GM04504 (cell line): ENCODE data around the gene GMPS.
"Not testable (repeated sequence)": the region's sequence is repeated elsewhere in the genome, so short reads cannot be mapped to it uniquely, and the experiment has no call there.

Experiments
- DNase-seq: peaks from one replicate; pipeline ENCODE4 v3.0.0-alpha.2; 2012; ENCODE audit warnings: low read depth

Gene GMPS

DNA sequence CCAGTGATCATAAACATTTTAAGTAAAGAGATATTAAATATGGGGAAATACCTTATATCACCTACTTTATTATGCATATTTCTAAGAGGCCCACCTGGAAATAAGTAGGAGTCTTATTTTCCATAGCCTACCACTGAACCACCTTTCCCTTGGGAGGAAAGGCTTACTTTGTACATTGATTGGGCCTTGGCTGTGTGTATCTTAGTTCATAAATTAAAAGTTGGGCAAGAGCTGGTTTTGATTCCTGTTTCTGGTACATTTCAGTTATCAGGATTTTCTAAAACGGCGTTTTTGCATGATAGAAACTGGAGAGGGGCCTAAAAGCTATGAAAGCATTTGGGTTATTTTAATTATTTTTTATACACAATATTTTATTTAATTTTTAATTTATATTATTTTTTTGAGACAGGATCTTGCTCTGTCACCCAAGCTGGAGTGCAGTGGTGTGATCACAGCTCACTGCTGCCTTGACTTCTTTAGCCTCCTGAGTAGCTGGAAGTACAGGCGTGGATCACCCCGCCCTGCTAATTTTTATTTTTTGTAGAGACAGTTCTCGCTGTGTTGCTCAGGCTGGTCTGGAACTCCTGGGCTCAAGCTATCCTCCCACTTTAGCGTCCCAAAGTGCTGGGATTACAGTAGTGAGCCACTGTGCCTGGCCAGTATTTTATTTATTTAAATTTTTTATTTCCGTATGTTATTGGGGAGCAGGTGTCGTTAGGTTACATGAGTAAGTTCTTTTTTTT lies 2.6 kb downstream of the GMPS start:
- DNase-seq = no peak

DNA sequence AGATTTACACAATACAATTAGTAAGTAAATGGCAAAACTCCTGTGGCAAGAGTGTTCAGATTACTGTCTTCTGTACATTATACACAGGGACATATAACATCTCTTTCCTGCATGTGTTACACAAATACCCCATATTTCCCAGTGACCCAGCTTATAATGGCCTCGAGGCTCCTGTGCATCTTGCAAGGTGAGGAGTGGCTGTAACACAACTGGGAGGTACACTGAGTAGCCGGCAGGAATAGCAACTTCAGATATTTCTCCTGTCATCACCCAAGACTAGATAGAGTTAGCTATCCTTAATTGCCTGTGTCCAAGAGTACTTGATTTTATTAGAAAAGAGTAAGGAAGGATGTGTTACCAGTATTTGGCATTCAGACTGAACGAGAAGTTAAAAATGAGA lies 5.6 kb downstream of the GMPS start:
- DNase-seq = no peak

DNA sequence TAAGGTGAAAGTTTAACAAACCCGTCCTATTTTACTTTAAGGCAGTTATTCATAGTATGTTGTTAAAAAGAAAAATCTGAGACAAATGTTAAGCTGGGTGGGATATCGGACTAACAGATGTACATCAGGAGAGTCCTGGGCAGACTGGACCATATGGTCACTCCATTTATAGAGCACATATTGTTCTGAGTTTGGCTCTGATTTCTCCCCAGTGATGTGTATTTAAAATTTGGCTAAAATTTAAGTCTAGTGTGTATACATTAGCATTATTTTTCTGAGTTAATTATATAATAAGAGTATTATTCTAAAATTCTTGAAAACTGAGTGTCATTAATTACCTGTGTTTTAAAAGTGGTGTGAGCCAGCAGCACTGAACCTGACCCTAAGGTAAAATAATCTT lies 6.1 kb downstream of the GMPS start:
- DNase-seq = no peak

DNA sequence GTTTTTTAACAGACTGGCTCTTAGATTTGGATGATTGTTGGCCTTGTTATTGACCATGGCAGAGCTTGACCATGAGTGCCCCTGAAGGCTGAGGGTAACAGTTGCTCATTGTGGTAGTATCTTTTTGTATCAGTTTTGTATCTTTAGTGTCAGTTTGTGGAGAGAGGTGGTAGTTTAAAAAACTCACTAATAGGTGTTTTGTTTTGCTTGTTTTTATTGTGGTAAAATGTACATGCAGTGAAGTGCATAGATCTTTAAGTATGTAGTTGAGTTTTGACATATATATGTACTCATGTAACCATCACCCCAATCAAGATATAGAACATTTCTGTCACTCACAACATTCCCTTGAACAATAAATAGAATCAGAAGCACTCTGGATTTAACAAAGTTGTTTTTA lies 9.8 kb downstream of the GMPS start:
- DNase-seq = no peak

DNA sequence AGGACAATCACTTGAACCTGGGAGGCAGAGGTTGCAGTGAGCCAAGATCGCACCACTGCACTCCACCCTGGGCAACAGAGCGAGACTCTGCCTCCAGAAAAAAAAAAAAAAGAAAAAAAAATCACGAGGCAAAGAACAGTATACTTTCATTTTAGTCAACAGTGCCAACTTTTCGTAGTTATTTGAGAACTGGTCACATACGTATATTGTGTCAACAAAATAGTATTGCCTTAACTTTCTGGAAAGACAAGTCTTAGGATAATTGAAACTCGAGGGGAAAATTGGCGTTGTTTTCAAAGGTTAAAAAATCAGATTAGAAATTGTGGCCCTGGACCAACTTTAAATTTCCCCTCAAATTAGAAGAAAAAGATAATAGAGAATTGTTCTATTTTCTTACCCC lies 13.8 kb downstream of the GMPS start:
- no peak for DNase-seq

DNA sequence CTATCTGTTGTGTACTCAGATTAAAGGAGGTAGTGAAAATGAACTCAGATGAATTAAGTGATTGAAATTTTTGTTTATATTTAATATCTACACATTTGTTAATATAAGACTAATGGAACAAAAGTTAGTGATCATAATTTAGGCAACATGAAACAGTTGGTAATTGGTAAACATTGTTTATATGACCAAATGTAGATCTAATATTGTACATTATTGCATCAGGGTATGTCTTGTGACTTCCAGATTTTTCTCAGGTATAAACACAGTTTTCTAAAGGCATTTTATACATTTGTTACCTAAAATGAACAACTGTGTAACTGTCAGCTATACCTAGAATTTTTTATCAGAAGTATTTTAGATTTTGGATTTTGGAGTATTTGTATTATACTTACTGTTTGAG lies 14.8 kb downstream of the GMPS start:
- DNase-seq = no peak

DNA sequence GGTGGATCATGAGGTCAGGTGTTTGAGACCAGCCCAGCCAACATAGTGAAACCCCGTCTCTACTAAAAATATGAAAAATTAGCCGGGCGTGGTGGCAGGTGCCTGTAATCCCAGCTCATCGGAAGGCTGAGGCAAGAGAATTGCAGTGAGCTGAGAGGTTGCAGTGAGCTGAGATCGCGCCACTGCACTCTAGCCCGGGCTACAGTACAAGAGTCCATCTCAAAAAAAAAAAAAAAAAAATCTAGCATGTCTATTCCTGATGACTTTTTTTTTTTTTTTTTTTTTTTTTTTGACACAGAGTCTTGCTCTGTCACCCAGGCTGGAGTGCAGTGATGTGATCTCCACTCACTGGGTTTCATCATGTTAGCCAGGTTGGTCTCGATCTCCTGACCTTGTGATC lies 15.9 kb downstream of the GMPS start:
- DNase-seq = not testable (repeated sequence)

DNA sequence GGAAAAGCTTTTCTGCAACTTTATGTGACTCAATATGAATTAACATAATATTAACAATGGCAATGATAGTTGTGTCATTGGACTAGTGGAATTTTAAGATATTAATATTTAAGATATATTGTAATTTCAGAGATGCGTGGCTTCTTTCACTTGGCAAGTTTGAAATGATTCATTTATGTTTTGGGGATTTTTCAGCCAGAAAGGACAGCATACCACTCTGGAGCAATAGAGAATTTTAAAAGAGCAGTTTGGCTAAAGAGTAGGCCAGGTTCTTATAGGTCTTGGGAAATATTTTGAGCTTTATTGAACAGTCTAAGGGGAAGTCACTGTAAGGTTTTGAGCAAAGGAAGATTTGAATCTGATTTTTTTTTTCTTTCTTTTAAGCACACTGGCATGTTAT lies 16.5 kb downstream of the GMPS start:
- no peak for DNase-seq

DNA sequence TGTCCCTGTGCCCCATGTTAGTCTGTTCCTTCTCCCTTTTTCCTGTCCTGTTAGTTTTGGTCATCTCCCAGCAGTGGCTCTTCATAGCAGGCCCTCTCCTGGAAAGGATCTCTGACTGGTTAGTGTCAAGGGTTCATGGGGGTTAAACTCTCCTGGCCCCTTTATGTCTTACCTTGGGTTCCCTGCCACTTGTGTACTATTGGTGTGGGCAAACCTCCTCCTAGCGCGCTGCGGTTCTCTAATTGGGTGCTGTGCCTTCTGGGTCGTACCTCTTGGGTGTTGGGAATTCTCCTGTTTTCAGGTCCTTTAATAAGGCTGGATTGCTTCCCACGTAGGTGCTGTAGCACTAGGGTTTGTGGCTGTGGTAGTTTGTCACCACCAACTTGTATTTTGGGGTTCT lies 18.8 kb downstream of the GMPS start:
- DNase-seq = no peak

DNA sequence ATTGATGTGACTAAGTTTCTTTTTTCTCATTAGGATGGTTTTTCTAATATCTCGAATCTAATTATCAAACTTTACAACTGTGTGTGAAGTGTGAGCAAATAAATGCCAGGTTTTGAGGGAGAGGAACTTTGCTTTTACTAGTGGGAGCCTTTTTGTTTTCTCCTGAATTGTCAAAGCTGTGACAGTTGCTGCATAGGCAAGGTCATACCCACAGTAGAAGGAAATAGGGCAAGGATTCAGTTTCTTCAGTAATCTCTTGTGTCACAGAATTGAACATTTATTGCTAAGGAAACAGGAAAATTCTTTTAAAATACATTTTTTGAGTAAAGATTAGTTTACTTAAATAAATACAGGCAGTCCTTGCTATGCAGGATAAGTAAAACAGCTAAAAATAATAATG lies 19.5 kb downstream of the GMPS start:
- no peak for DNase-seq

DNA sequence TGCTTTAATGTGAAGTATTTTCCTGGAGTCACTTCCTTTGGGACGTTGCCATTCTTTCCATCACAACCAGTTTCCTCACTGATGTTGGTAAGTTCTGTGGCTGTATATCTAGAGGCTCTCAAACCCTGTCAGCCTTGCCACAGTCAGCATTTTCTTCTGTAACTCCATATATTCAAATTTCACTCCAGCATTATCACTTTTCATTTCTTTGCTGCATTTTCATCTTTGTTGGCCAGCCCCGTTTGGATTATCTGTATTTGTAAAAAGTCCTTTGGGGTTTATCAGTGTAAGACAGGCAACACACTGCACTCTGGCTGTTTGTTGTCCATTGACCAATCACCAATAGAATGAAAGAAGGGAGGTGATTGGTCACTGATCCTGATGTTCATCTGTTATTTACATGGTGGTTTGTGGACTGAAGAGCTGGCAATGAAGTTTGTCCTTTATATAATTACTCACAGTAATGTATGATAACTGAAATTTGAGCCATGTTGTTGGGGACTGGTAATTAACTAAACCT lies 20.3 kb downstream of the GMPS start:
- no peak for DNase-seq

DNA sequence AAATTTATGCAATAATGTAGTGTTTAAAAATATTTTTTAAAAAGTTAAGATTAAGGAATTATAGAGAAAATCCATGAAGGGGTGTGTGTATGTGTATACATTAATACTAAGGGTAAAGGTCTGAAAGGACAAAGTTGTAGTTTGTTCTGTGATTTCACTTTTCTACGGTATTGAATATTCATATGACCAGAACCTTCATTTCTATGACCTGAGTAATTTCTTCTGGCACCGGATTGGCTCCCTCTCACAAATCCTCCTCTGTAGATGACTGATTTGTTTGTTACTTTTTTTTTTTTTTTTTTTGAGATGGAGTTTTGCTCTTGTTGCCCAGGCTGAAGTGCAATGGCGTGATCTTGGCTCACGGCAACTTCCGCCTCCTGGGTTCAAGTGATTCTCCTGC lies 20.9 kb downstream of the GMPS start:
- no peak for DNase-seq

DNA sequence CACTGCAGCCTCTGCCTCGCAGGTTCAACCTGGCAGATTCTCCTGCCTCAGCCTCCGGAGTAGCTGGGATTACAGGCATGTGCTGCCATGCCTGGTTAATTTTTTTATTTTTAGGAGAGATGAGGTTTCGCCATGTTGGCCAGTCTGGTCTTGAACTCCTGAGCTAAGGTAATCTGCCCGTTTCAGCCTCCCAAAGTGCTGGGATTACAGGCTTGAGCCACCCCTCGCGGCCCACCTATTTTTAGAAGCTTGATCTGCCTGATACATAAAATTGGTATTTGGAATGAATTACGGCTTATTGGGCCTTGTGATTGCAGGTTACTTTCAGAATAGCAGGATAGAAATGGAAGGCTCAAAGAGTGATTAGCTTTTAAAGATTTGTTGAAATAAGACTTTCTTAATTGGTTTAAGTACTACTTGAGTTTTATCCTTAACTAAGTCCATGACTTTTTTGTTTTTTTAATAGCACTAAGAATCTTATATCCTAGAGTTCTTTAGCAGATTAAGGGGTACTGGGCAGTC lies 25.0 kb downstream of the GMPS start:
- DNase-seq = no peak

DNA sequence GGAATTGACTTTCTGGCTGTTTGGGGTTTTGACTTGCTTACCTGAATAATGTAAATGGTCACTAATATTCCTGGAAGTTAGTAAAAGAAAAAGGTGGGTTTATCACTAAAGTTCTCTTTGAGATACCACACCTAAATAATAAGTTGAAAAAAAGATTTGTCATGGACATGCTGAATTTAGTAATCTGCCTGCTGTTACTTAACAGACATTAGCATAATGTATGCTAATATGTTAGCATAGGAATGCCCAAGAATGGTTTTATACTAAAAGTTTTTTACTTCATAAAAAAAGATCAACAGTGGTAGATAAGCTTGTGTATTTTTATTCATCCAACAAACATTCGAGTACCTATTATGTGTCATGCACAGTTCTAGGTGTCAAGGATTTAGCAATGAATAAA lies 36.5 kb downstream of the GMPS start:
- no peak for DNase-seq

DNA sequence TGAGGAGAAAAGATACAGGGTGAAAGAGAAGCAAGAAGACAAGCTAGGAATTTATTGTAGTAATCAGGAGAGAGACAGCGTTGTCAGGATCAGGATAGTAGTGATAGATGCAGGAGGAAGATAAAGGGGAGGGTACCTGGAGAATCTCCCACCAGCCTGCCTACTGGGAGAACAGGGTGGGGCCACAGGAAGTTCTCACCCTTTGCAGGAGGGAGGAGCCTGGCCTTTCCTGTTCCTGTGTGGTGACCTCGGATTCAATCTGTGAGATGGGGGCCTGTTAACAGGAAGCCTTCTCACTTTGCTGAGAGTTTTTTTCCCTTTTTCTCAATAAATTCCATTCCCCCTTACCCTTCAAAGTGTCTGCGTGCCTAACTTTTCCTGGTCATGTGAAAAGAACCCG lies 37.6 kb downstream of the GMPS start:
- DNase-seq = no peak

DNA sequence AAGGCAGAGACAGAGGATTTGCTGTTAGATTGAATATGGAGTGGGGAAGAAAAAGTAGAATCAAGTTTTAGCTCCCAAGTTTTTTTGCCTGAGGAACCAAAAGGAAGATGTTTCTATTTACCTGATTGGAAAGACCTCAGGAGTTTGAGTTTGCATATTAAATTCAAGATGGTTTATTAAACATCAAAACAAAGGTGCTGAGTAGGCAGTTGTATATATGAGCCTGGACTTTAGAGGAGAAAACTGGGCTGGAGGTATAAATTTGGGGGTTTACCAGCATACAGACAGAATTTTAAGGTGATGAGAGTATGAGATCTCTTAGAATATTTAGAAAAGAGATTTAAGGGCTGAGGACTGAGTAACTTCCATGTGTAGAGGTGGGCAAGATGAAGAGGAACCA lies 38.2 kb downstream of the GMPS start:
- no peak for DNase-seq

DNA sequence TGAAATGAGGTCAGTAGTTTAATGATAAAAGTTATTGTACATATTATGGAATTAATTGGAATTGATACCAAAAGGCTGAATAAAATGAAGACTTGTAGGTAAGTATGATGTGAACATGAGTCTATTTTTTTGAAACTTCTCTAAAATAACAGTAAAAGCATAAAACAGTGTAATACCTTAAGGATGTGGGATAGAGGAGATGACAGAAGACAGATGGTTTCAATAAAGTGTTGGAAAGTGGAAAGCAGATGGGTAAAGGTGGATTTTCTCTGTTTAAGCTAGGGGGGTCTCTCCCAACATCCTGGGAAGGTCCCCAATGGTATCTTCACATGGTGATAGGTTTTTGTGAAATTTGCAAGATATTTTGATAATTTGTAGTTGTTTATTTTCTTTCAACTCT lies 41.6 kb downstream of the GMPS start:
- DNase-seq = no peak

DNA sequence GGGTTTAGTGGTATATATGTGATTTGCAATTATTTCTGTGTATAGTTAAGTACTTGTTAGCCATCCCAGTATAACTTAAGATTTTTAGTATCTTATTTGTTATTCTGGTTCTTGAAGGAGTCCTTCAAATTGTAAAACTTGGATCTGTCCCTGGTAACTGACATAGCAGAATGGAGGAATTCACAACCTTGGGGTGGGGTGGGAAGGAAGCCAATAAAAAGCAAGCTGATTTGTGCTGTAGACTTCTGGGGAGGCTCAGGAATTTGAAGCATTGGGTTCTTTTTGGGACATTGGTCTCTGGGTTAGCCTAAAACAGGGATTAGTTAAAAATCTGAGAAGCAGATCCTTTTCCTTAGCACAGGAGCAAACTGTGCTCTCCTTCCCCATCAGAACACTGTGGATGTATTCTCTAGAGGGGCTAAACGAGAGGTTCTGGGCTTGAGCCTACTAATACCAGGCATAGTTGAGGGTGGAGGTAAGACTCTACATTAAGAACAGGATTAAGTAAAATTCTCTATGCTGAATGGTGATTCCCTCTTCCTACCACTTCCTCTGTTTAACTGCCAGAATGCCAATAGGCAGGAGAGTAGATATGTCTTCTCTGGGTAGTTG lies 42.2 kb downstream of the GMPS start:
- no peak for DNase-seq

DNA sequence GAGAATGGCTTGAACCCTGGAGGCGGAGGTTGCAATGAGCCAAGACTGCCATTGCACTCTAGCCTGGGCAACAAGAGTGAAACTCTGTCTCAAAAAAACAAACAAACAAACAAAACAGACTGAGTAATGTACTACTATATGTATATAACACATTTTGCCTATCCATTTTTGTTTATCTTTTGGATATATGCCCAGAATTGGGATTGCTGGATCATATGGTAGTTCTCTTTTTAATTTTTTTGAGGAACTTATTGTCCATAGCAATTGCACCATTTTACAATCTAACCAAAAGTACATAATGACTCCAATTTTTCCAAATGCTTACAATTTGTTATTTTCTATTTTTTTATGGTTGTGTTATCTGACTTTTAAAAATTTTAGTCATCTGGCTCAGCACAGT lies 47.3 kb downstream of the GMPS start:
- no peak for DNase-seq

DNA sequence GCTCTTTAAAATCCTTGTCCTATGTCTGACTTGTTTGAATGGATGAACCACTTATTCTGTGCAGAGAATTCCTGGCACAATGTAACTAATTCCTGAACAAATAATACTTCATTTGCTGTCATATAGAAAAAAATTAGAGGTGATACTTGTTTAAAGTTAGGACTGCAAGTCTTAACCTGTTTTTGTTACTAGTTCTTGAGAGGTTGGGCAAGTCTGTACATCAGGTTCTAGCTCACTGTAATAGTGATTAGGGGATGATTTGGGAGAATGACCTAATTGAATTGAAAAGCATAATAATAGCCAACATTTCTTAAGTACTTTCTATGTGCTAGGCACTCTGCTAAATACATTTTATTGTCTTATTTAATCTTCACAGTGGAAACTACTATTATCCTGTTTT lies 49.3 kb downstream of the GMPS start:
- DNase-seq = no peak

DNA sequence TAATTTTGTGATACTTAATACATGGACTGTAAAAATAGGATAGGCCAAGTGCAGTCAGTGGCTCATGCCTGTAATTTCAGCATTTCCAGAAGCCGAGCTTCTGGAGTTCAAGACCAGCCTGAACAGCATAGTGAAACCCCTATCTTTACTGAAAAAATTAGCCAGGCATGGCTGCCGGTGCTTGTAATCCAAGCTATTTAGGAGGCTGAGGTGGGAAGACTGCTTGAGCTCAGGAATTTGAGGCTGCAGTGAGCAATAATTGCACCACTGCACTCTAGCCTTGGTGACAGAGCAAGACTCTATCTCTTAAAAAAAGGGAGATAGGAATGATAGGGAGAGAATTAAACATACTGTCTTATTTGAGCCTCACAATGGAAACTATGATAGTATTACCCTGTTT lies 51.0 kb downstream of the GMPS start:
- DNase-seq = no peak

DNA sequence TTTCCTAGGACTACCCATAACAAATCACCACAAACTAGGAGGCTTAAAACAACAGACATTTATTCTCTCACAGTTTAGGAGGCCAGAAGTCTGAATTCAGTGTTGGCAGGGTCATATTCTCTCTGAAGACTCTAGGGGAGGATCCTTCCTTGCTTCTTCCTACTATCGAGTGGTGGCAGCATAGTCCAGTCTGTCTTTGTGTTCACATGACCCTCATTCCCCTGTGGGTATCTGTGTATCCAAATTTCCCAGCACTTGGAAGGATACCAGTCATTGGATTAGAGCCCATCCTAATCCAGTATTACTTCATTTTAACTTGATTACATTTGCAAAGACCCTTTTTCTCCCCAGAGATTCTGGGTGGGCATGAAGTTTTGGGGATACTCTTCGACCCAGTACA lies 63.8 kb downstream of the GMPS start:
- no peak for DNase-seq

DNA sequence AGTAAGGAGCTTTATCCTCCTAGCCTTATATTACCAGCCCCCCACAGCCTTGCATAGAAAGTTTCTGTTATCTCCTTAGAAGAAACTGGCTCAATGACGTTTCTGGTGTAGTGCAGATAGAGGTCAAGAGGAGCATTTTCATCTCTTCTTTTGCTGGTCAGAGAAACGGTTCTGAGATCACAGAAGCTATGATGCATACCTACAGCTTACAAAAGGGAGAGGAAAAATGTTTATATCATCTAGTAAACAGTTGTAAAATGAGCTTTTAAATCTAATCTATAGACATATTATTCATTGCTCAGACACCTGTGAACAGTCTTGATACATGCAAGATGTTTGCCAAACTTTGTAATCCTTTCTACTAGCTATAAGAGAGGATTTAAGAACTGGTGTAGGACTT lies 68.0 kb downstream of the GMPS start:
- DNase-seq = no peak

DNA sequence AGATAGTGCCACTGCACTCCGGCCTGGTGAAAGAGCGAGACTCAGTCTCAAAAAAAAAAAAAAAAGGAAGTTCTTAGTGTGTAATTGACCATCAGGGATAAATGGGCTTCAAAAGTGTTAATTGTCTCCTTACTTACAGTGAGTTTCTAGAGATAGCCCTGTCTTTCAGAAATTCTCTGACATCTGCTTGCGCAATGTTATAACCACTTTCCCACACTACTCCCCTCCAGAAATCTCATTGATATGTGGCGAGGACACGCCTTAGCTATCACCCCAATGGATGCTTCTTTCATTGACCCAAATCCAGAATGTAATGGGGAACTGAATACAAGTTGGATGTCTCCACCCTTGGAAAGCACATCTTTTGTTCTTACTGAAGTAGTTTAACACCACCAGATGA lies 70.9 kb downstream of the GMPS start:
- DNase-seq = no peak
